M059J (cell line): Measurements from ENCODE around the gene PIBF1. TPM values are rescaled to one million over a fixed set of nuclear protein-coding genes. Genes with fewer than 3 reads are reported as not detected.
A peak's percentile ranks its signal among the peaks of the same experiment; 100 is the strongest.
"Not testable (repeated sequence)": the region's sequence is repeated elsewhere in the genome, so short reads cannot be mapped to it uniquely, and the experiment has no call there.

Experiments
- DNase-seq: peaks from one replicate; pipeline ENCODE4 v3.0.0-alpha.2; 2012; ENCODE audit warnings: low read depth
- total RNA-seq: library from RNA; depleted of rRNA; stranded (reverse); fragments of >200 nt; shearing (Covaris generic); gene quantifications from 2 replicates; pipeline ENCODE4 v1.2.3, GENCODE V29; 2014

Gene PIBF1
- total RNA-seq, 1 experiment from 2014 or later = 11.6 TPM

- no peak for DNase-seq
These were observed 236.4 kb downstream of the PIBF1 start for GRCh38 chr13:73018336-73018735.

- peak; percentile 5 for DNase-seq
These were observed 243.5 kb downstream of the PIBF1 start for GRCh38 chr13:73025217-73026012.

GRCh38 chr13:73034901-73035300 is 253.0 kb downstream of the PIBF1 start:
- DNase-seq = no peak

GRCh38 chr13:73035660-73036059 is 253.7 kb downstream of the PIBF1 start:
- no peak for DNase-seq

- no peak for DNase-seq
These were observed 254.6 kb downstream of the PIBF1 start for GRCh38 chr13:73036566-73036965.

GRCh38 chr13:73038064-73038463 is 256.1 kb downstream of the PIBF1 start:
- no peak for DNase-seq

GRCh38 chr13:73039201-73040108 is 257.5 kb downstream of the PIBF1 start:
- DNase-seq = no peak

- no peak for DNase-seq
These were observed 258.6 kb downstream of the PIBF1 start for GRCh38 chr13:73040484-73040883.

- no peak for DNase-seq
These were observed 259.1 kb downstream of the PIBF1 start for GRCh38 chr13:73040968-73041596.

GRCh38 chr13:73045031-73045430 is 263.1 kb downstream of the PIBF1 start:
- DNase-seq = no peak

- DNase-seq = not testable (repeated sequence)
These were observed 266.7 kb downstream of the PIBF1 start for GRCh38 chr13:73048615-73049014.

GRCh38 chr13:73054712-73055111 is 272.8 kb downstream of the PIBF1 start:
- DNase-seq = no peak

GRCh38 chr13:73055813-73056564 is 274.1 kb downstream of the PIBF1 start:
- DNase-seq = peak; percentile 88

- DNase-seq = no peak
These were observed 274.6 kb downstream of the PIBF1 start for GRCh38 chr13:73056565-73056962.

- DNase-seq = no peak
These were observed 275.5 kb downstream of the PIBF1 start for GRCh38 chr13:73057284-73058063.

GRCh38 chr13:73058064-73058313 is 276.1 kb downstream of the PIBF1 start:
- DNase-seq = no peak

- DNase-seq = no peak
These were observed 276.5 kb downstream of the PIBF1 start for GRCh38 chr13:73058432-73058735.

- peak; percentile 94 for DNase-seq
These were observed 277.0 kb downstream of the PIBF1 start, which contains the start of gene KLF5 for GRCh38 chr13:73058736-73059459. KLF5 (plus strand) TSS chr13:73059005; CDS start chr13:73059328, 323 bp downstream.

- DNase-seq = peak; percentile 61
These were observed 277.7 kb downstream of the PIBF1 start for GRCh38 chr13:73059460-73060250.
